Measurements from ENCODE around the gene ATOSA. TPM values are rescaled to one million over a fixed set of nuclear protein-coding genes. Genes with fewer than 3 reads are reported as not detected.

Gene ATOSA
- total RNA-seq, 1 experiment from 2014 or later = 35.7 TPM

- no TSS peak for BruUV-seq (replicated peaks)
- Histone ChIP-seq H3K9me3 (ENCODE audit: insufficient read depth, low read depth) (no peaks in the 10 kb centered on the region), H3K79me2 (ENCODE audit: low read depth) (0 out of 2 replicates have a peak, but pooled peaks cover 1% of the 10 kb centered on the region), H3F3A (ENCODE audit: insufficient read depth, low read depth) (peaks cover 11% of the 10 kb centered on the region; the same call in 1 of the 2 replicates), H3K4me2 (peak overlapping the region; percentile 45), H2AFZ (no peak overlapping the region), H3K36me3 (ENCODE audit: low read depth) (no peaks in the 10 kb centered on the region), H3K4me1 (replicated peaks; ENCODE audit: insufficient read depth) (peaks cover 39% of the 10 kb centered on the region), H3K4me3 (0 out of 2 replicates have a peak overlapping the region, but pooled peaks have one; percentile 10), H3K9me2 (ENCODE audit: insufficient read depth) (no peaks in the 10 kb centered on the region), H3K27ac (peak overlapping the region; percentile 49), H4K20me1 (ENCODE audit: insufficient read depth) (no peaks in the 10 kb centered on the region), H3K27me3 (ENCODE audit: insufficient read depth, low read depth) (no peaks in the 10 kb centered on the region)
- TF ChIP-seq EZH2 (IDR thresholded peaks at IDR 0.05; ENCODE audit: low read depth) (no peak), CTCF (conservative IDR thresholded peaks at IDR 0.05) (no peak)
- POLR2A ChIA-PET (ENCODE audit: unreplicated experiment) = interaction anchor here (0.6 to 0.7 kb wide), 3 partner anchors 47 to 1233 kb away, joined by 3 to 8 read pairs (median 3); no protein-coding TSS in a partner anchor
- CTCF ChIA-PET = interaction anchor here (1.2 kb wide), 1 partner anchor 36 kb away, joined by 3 read pairs; no protein-coding TSS in a partner anchor
- DNase-seq = peak in 1 of 2 experiments; percentile 85
- intact Hi-C loops (cut with micrococcal nuclease; ENCODE audit: unreplicated experiment) = no loop called here
Observed at GRCh38 chr15:52682781-52683180, 3.6 kb upstream of the ATOSA start.

- intact Hi-C loops (cut with micrococcal nuclease; ENCODE audit: unreplicated experiment) = no loop called here
- TF ChIP-seq CTCF (conservative IDR thresholded peaks at IDR 0.05) (no peak), EZH2 (IDR thresholded peaks at IDR 0.05; ENCODE audit: low read depth) (no peak)
- no TSS peak for BruUV-seq (replicated peaks)
- ChIA-PET CTCF (interaction anchor here (1.2 kb wide), 1 partner anchor 36 kb away, joined by 3 read pairs; no protein-coding TSS in a partner anchor), POLR2A (ENCODE audit: unreplicated experiment) (interaction anchor here (0.6 to 0.7 kb wide), 2 partner anchors 48 to 1232 kb away, joined by 3 to 8 read pairs; no protein-coding TSS in a partner anchor)
- Histone ChIP-seq H3K27ac (peak overlapping the region; percentile 49), H3K4me3 (0 out of 2 replicates have a peak overlapping the region, but pooled peaks have one; percentile 10), H4K20me1 (ENCODE audit: insufficient read depth) (no peaks in the 10 kb centered on the region), H2AFZ (no peak overlapping the region), H3K9me3 (ENCODE audit: insufficient read depth, low read depth) (no peaks in the 10 kb centered on the region), H3K9me2 (ENCODE audit: insufficient read depth) (no peaks in the 10 kb centered on the region), H3K79me2 (ENCODE audit: low read depth) (0 out of 2 replicates have a peak, but pooled peaks cover 7% of the 10 kb centered on the region), H3K27me3 (ENCODE audit: insufficient read depth, low read depth) (no peaks in the 10 kb centered on the region), H3F3A (ENCODE audit: insufficient read depth, low read depth) (peaks cover 17% of the 10 kb centered on the region; the same call in 1 of the 2 replicates), H3K4me2 (peak overlapping the region; percentile 45), H3K36me3 (ENCODE audit: low read depth) (no peaks in the 10 kb centered on the region), H3K4me1 (replicated peaks; ENCODE audit: insufficient read depth) (peaks cover 42% of the 10 kb centered on the region)
- DNase-seq = no peak
Observed at GRCh38 chr15:52682200-52682599, 3.0 kb upstream of the ATOSA start.

GRCh38 chr15:52681441-52681840, 2.3 kb upstream of the ATOSA start:
- H3K27ac ChIP-seq = no peak overlapping the region
- intact Hi-C loops (cut with micrococcal nuclease; ENCODE audit: unreplicated experiment) = no loop called here
- DNase-seq = no peak
- peaks cover 50% of the 10 kb centered on the region for H3K4me1 ChIP-seq (replicated peaks; ENCODE audit: insufficient read depth)
- no peaks in the 10 kb centered on the region for H3K9me2 ChIP-seq (ENCODE audit: insufficient read depth)
- no peak for TF ChIP-seq EZH2 (IDR thresholded peaks at IDR 0.05; ENCODE audit: low read depth)
- no peak for TF ChIP-seq CTCF (conservative IDR thresholded peaks at IDR 0.05)
- H4K20me1 ChIP-seq (ENCODE audit: insufficient read depth) = no peaks in the 10 kb centered on the region
- BruUV-seq (replicated peaks) = no TSS peak
- no peaks in the 10 kb centered on the region for H3K9me3 ChIP-seq (ENCODE audit: insufficient read depth, low read depth)
- no peaks in the 10 kb centered on the region for H3K27me3 ChIP-seq (ENCODE audit: insufficient read depth, low read depth)
- no peaks in the 10 kb centered on the region for H3K36me3 ChIP-seq (ENCODE audit: low read depth)
- H3K79me2 ChIP-seq (ENCODE audit: low read depth) = 0 out of 2 replicates have a peak, but pooled peaks cover 9% of the 10 kb centered on the region
- CTCF ChIA-PET = no interaction called here
- H3K4me3 ChIP-seq = no peak overlapping the region
- peaks cover 17% of the 10 kb centered on the region; the same call in 1 of the 2 replicates for H3F3A ChIP-seq (ENCODE audit: insufficient read depth, low read depth)
- 0 out of 2 replicates have a peak overlapping the region, but pooled peaks have one; percentile 3 for H3K4me2 ChIP-seq
- no peak overlapping the region for H2AFZ ChIP-seq
- POLR2A ChIA-PET (ENCODE audit: unreplicated experiment) = no interaction called here

All from PC-9 (cell line).